ENCODE measurements around the gene FOXS1.

Gene FOXS1

DNA sequence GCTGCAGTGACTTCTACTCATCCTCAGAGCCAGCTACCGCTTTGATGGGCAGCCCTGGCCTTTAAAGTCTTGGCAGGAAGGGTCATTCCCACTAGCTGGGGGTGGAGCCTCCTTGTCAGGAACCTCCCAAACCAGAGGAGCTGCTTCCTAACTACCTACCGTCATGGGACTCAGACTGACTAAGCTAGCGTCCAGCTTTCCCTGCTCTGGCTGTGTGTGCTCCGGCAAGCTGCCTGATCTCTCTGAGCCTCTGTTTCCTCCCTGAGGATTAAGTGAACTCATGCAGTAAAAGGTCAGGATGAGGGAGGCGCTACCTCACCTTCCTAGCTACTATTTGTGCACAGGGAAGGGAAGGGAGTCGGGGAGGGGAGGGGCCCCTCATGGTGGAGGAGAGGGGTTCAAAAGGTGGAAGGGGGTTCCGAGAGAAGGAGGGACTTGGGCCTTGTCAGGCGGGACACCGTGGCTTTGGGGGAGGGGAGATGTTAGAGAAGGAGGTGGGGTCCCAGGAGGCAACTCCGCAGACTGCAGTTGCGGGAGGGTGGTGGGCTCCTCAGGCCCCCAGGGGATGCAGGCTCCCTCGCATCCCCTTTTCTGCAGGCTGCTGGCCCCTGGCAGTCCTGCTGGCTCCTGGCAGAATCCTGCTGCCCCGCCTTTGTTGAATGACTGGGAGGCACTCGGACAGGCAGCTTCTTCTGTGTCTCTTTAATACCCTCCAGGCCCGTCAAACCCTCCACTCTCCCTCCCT, 15.2 kb upstream of the FOXS1 start:
- peak; percentile 58 for DNase-seq

DNA sequence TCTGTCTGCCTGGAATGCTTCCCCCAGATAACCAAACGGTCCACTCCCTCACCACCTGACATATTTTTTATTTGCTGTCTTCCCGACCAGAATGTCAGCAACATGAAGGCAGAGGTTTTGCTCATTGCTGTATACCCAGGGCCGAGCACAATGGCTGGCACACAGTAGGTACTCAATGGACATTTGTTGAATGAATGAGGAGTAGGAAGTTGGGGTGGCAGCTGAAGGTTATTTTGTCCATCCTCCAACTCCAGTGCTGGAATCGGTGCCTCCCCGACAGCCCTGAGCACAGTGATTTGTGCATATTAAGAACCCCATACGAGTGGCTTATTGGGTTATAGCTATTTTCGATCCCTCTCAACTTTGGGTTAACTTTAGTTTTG, 14.6 kb upstream of the FOXS1 start:
- DNase-seq = no peak

DNA sequence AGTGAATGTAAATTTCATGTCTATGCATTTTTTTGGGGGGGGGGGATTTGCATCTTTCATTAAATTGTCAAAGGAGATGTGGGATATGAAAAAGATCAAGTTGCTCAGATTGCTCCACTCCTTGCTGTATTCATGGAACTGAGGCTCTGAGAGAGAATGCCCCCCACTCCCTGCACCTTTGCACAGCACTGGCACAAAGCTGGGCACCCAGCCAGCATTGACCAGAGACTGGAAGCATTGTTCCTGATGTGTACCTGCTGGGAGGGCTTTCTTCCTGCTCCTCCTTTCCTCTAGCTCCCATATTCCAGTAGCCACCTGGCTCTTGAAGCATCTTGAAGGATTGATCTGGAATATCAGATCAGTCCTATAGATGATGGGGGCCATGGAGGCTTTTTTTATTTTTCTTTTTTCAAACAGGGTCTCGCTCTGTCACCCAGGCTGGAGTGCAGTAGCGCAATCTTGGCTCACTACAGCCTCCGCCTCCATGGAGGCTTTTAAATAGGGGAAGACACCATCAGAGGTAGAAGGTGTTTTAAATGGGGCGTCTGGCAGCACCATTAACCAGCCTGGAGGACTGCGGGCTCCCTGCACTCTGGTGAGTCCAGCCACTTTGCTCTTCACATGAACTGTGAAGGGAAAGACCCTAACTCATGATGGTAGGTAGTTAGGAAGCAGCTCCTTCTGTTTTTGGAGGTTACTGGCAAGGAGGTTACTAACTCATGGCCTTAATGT, 14.0 kb upstream of the FOXS1 start:
- peak; percentile 74 for DNase-seq

DNA sequence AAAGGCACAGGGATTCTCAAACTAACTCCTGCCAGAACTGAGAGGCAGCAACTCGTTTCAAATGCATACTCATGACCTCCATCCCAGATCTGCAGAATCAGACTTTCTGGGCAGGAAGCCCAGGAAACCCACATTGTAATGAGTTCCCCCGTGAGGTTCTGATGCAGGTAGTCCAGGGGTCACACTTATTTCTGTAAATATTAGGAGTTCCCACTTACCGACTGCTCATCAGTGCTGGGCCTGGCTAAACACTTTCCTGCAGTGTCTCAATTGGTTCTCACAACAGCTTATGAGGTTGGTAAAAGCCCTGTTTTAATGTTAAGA, 13.3 kb upstream of the FOXS1 start:
- no peak for DNase-seq

DNA sequence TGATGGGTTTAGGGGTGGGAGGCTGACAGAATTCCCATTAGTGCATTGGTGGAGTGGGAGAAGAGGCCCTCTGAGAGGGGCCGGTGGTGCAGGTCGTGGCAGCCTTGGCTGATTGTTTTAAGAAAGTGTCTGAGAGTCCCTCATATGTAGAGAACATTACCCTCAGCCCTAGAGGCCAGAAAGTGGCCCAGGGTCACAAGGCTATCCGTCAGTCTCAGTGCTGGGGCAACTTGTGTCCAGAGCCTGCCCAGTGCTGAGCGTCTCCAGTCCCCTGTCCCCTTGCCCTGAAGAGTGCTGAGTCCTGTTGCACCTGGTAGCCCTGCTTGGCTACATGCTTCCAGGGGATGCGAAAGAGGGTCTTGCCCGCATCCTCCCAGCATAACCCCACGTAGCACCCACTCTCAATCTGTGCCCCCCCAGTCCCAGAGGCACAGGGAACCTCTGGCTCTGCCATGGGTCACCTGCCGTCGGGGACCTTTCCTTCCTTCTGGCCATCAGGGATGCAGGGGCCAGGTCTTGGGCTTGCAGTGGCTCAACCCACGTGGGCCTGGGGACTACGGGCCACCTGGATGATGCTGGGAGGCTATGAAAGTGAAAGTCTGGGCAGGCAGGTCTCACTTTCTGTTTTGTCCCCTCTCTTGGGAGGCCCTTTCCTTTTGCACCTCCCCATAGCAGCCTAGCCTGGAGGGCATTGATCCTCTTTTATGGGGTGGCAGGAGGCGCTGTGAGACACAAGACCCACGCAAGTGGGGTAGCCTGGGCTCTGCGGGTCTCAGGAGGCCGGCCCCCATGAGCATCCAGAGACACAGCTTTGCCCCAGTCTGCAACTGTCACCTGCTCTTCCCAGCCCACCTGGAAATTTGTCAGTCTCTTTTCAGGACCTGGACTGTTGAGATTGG, 12.7 kb upstream of the FOXS1 start:
- DNase-seq = no peak

DNA sequence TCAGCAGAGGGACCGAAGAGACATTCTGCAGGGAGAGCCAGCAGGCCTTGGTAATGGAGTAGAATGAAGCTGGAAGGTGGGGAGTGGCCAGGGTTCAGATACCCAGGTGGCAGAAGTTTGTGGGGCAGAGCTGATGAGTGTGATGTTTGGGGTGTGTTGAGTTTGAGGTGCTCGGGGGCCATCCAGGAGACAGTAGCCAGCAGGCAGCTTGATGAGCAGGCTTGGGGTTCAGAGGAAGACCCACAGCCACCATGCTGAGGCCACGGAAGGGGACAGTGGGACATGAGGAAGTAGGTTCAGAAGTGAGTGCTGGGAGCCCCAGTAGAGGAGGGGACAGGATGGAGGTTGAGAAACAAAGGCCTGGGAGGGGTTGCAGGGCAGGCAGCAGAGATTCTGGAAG, 11.1 kb upstream of the FOXS1 start:
- no peak for DNase-seq

DNA sequence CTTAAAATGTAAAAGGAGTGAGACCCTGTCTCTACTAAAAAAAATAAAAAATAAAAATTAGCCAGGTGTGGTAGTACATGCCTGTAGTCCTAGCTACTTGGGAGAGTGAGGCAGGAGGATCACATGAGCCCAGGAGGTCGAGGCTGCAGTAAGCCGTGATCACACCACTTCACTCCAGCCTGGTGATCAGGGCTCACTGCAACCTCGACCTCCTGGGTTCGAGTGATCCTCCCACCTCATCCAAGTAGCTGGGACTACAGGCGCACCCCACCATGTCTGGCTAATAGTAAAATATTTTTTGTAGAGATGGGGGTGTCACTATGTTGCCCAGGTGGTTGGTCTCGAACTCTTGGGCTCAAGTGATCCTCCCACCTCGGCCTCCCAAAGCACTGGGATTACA, 8.1 kb upstream of the FOXS1 start:
- no peak for DNase-seq

DNA sequence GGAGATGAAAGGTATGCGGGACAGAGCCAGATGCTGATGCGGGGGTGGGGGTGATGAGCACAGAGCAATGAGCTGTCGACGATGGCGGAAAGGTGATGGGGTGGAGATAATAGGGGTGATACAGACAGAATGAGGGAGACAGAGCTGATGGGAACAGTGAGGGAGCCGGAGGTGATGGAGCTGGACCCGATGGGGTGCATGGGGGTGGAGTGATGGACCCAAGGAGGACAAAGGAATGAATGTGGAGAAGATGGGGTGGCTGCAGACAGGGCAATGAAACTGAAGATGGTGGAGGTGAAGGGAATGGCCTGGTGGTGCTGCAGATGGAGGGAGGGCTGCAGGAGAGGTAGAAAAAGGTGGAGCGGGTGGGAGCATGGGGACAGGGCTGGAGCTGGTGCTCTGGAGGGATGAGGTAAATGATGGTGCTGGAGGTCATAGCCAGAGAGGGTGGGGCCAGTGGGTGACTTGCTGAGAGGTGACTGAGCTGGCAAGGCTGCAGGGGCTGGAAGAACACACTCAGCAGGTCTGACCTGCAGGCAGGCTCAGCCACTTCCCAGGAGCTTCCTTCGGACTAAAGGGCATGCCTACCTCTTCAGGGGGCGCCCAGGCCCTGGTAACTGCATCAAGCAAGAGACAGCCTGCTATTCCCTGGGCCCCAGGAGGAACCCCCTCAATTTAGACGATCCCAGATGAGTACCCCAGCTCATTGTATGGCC, 6.0 kb upstream of the FOXS1 start:
- peak; percentile 17 for DNase-seq

DNA sequence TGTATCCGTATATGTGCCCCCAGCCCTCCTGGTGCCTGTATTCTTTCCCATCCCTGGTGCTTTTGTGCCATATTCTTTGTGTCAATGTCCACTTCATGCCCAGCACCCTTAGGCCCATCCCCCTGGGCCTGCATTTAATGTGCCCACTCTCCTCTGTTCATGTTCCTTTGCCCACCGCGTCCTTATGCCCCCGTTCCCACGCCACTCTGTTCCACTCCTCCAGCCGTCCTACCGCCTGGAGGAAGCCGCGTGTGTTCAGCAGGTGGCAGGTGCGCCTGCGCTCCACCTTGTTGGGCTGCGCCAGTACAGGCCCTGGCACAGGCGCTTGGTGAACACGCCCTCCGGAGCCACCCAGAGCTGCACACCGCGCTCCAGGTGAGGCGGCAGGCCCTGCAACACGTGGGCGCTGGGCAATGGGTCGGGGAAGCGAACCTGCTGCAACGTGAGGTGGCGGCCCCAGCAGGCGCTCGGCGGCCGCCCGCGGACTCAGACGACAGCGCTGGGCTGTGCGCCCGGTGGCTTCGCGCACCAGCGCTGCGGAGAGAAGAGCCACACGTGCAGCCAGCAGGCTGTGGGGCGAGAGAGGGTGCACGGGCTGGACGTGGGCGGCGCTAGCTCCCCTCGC, 4.0 kb upstream of the FOXS1 start:
- DNase-seq = peak; percentile 96

DNA sequence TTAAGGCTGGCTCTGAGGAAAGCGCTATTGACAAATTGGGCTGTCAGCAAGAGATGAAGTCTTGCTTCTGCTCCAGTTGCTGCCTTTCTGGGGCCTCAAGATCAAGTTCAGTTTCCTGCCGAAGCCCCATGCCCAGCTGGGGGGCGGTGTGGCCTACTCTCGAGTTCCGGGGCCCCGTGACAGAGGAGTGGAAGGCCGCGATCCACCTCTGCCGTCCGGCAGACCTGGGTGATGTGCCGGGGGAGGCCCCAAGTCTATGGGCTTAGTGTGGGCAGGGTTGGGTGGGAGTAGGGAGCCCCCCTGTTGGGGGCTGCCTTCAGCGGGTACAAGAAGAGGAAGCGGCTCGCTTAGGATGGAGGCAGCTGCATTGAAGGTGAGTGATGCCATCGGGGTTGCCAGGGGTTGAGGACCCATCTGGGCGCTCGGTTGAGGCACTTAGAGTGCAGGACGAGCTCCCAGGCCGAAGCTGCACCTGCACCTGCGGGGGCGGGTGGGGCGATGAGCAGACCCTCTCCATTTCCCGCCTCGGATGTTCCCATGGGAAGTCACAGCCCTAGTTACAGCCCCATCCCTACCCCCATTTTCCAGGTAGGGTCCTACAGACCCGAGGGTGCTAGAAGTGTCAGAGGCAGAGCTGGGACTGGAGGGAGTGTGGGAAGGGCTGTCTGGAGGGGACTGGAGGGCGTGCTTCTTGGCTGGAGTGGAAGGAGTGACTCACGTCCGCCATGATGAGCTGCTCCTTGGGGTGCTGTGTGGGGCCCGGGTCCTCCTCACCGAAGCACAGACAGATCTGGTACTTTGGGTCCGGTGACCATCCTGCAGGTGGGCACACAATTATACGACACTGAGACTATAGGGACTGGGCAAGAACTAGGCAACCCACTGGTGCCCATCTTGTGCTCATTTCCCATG, 2.9 kb upstream of the FOXS1 start:
- DNase-seq = no peak

DNA sequence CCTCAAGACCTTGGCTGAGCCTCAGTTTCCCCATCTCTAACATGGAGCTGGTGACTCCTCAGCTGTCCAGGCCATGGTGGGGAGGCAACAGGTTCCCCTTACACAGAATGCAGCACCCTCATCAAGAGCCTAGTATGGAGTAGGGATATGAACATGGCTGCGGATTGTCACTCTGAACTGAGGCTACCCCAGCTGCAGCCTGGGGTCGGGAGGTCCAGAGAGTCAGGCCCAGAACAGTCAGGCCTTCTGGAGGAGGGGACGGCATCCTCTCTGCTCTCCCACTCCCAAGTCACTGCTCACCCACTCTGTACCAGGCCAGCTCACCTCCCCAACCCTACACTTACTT, 1.4 kb upstream of the FOXS1 start:
- no peak for DNase-seq

DNA sequence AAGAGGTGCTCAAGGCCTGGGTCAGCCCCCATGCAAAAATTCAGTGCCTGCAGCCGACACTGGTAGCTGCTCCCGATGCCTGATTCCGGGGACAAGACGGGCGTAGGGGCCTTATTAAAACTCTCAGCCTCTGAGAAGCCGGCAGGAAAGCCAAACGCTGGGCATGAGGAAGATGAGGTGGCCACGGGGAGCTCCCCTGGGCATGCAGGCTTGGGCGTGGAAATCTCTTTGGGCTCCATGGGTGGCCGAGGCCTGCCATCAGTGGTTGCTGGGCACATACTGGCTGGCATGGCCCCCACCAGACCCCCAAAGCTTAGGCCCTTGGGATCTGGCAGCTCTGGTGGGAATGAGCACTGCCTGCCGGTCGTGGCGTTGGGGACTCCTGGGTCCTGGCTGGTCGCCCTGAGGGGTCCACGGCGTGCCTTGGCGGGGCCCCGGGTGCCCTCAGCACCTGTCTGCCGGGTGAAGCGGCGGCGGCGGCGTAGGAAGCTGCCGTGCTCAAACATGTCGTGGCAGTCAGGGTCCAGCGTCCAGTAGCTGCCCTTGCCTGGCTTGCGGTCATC, 586 bp downstream of the FOXS1 start:
- DNase-seq = no peak

DNA sequence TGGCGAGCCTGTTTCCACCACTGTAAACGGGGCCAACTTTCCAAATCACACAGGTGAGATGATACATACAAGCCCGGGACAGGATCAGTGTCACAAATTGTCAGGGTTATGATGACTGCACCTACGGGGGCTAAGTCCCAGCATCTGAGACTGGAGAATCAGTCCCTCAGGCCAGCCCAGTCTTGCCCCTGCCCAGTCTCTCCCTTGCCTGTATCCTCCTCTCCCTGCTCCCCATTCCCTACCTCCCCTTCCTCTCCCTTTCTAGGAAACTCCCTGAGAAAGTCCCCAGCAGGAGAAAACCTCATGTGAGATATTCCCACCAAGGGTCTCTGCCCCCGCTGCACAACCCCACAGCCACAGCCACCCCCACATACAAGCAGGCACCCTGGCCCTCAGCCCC, 1.5 kb downstream of the FOXS1 start:
- DNase-seq = no peak

DNA sequence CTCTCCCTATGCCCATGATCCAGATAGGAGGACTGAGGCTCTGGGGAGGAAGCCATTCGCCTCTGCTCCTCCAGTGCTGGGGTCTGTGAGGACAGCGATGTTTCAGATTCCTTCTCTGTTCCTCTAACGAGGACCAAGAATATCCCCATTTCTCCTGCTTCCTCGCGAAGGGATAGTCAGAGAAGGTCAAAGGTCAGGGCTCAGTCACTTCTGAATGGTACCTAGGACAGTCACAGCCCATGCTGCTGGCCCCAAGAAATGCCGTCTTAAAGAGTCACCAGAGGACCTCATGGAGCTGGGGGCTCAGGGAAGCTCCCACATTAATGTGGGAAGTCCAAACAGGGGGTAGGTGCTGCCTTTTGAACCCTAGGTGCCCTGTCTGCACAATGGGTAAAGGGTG, 2.1 kb downstream of the FOXS1 start:
- no peak for DNase-seq

DNA sequence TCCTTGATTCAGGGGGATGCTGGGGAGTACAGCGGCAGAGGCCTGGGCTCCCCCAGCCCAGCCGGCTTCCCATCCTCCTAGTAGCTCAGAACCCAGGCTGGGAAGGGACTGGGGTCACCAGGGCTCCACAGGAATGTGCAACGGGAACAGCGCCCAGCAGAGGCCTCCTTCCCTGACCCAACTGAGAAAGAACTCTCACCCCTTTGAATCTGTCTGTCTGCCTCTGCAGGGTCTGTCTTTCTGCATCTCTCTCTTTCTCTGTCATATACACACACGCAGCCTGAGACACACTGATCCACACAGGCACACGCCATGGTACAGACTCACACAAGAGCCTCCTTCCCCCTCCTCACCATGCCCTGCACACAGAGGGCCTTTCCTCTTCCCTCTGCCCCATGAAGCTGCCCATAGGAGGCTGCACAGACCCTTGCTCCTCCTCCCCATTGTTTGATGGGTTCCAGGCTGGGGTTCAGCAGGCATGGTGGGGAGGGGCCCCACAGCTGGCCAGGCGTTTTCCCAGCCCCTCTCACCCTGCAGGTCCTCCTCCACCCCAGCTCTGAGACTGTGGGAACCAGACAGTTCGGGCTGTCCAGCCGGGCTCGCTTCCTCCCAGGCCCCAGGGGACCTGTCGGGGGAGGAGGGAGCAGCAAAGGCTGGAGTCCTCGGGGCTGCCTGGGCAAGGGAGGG, 2.8 kb downstream of the FOXS1 start:
- peak; percentile 60 for DNase-seq

DNA sequence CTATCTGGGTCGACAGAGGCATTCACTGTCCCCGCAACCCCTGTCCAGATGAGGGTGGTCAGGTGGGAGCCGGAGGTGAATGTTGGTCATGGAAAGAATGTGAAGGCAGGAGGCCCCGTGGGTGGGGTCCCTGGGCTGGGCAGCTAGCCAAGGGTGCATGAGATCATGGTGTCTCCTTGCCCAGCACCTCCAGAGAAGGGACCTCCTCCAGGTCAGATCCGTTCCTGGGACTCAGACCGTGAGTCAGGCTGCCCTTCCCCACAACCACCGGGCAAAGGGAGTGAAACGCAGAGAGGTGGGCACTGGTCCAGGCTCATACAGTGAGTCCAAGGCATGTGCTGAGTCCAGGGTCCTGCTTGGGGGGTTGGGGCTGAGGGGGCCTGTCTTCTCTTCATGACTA, 3.5 kb downstream of the FOXS1 start:
- peak; percentile 27 for DNase-seq

DNA sequence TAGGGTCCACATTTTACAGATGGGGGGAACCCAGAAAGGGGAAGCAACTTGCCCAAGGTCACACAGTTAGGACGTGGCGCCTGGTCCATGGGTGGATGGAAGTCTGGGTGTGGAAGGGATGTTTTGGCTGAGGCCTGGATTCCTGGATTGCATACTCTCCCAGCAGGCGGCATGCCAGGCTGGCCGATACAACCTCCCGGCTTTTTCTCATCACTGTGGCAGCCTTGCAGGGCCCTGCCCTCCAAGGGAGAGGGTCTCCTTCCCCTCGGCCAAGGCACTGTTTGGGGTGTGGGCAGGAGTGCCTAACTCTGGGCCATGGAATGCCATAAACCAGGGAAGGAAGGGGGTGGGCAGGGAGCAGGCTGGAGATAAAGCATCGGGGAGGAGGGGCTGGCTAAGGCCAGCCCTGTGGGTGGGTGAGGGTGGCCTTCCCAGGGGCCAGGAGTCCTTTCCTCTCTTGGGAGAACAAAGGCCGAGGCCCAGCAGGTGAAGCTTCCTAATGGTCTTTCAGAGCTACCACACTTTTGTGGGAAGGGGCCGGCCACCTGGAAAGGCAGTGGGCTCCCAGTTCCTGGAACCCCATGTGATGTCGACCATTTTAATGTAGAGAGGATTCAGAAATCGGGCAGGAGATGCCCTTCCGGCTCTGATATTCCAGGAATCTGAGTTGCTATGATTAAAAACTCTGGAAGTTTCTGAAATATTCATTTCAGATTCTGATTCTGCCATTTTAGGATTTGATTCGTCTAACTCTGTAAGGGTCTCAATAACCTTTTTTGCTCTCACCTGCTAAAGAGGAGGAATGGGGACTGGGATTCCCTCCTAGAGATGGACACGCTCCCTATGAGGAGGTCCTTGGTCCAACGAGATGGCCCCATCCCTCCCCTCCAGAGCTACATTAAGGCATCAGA, 4.2 kb downstream of the FOXS1 start:
- no peak for DNase-seq

DNA sequence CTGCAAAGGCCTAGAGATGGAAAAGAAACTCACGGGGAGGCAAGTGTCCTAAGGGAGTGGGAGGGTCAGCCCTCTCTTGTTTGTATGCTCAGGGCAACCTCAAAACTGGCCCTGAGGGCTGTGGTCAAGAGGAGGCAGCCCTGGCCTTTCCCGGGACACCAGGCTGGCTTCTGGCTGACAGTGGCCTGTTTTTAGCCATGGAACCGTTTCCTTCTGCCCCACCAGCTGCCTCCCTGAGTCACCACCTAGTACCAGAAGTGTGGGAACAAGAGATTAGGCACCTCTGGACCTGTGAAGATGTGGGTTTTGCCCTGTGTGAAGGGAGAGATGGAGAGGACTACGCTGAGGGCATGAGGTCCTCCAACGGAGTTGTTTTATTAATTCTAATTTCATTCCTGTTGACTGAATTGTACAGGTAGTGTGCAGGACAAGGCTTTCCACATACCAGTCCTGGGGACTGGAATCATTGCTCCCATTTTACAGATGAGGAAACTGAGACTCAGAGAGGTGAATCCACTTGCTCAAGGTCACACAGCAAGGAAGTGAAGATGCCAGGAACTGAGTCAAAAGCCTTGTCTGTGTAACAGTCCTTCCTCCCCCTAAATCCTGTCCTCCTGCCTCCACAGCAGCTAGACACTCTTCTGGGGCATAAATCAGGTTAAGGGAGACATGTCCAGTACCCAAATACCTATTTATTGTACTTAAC, 5.5 kb downstream of the FOXS1 start:
- no peak for DNase-seq
